COLO668 (cell line): ENCODE results near the gene THNSL1.
"Not testable (repeated sequence)": the region's sequence is repeated elsewhere in the genome, so short reads cannot be mapped to it uniquely, and the experiment has no call there.

Source experiments
- DNase-seq: peaks from one replicate; lab custom pipeline; 2025; ENCODE audit not compliant: unreplicated experiment; lab: John Stamatoyannopoulos, UW

The THNSL1 gene, protein sequence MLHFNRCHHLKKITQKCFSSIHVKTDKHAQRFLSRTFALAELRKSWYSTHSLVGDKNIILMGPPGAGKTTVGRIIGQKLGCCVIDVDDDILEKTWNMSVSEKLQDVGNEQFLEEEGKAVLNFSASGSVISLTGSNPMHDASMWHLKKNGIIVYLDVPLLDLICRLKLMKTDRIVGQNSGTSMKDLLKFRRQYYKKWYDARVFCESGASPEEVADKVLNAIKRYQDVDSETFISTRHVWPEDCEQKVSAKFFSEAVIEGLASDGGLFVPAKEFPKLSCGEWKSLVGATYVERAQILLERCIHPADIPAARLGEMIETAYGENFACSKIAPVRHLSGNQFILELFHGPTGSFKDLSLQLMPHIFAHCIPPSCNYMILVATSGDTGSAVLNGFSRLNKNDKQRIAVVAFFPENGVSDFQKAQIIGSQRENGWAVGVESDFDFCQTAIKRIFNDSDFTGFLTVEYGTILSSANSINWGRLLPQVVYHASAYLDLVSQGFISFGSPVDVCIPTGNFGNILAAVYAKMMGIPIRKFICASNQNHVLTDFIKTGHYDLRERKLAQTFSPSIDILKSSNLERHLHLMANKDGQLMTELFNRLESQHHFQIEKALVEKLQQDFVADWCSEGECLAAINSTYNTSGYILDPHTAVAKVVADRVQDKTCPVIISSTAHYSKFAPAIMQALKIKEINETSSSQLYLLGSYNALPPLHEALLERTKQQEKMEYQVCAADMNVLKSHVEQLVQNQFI

DNA sequence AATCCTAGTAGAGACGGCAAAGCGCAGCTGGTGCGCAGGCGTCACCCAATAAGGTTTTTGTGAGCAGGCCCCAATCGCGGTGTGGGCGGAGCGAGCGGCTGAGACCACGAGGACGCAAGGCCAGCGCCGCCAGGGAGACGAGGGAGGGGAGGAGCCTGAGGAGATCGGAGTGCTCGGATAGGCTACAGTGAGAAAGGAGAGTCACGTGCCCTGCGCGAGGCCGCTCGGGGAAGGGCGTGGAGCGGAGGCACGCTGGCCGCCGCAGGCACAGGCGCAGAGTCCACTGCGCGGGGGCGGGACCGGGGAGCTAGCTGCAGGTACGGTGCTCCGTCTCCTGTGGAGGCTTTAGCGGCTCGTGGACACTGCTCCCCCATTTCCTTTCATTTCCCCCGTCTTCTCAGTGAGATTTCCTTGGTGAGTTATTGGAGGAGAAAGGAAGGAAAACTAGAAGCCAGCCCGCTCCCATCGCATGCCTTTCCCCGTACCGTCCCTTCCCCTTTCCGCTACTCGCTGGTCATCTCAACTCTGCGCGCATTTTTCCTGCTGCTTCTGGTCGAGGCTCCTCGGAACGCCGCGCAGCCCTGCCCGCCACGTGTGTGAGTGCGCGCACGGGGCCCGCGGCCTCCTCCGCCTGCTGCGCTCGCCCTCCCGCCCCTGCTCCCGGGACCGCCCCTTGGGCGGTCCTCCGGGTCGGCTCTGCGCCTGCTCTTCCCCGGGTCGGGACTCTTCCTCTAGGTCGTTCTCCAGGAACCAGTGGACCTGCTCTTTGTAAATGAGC is at the start of gene THNSL1:
Gene THNSL1 (plus strand): TSS at position 237 of the 778 bp plus-strand sequence. CDS start 6,612 bp downstream, outside the sequence.
- peak; percentile 96 for DNase-seq

DNA sequence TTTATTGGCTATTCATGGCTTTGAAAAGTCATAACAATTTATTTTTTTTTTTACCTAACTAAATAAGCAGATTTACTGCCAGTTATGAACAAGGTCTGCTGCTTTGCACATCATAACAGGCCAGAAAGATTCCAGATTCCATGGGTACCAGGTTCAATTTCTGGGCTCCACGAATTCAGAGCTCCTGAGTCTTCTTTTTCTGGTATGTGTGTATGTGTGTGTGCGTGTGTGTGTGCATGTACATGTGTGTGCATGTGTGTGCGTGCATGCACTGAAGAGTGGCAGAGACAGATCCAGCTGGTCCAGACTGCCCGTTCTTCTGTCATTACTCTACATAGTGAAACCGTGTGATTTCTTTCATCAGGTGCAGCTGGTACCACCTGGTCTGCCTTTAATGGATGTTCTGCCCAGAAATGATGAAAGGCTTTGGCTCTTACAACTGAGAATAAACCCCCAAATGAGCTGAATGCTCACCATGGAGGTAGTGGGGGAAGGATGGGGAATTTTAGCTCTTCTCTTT is 49.4 kb upstream of the THNSL1 start:
- DNase-seq = no peak

DNA sequence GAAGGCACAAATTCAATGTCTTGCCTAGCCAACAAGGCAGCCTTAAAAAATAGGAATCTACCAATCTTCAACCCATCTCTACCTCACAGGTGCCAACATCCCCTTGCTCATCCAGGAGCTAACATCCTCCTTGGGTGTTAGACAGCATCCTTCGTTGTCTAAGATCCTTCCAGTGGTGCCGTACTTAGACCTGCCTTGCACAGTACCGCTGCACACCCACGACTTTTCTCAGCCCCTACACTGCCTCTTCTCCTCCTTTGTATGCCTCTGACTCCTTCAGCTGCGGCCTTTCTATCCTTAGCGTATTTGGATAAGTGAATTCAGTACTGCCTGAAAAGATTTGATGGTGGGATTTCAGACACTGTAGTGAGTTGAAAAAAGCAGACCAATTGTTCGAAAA is 48.1 kb upstream of the THNSL1 start:
- DNase-seq = no peak

DNA sequence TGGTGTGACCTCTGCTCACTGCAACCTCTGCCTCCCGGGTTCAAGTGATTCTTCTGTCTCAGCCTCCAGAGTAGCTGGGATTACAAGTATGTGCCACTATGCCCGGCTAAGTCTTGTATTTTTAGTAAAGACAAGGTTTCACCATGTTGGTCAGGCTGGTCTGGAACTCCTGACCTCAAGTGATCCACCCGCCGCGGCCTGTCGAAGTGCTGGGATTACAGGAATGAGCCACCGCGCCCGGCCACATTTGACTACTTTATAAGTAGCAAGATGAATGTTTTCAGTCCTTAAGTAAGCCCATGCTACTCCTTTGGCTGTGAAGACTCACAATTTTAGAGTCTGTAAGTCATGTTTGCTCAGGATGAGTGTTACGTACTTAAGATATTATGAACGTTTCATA is 47.5 kb upstream of the THNSL1 start:
- not testable (repeated sequence) for DNase-seq

DNA sequence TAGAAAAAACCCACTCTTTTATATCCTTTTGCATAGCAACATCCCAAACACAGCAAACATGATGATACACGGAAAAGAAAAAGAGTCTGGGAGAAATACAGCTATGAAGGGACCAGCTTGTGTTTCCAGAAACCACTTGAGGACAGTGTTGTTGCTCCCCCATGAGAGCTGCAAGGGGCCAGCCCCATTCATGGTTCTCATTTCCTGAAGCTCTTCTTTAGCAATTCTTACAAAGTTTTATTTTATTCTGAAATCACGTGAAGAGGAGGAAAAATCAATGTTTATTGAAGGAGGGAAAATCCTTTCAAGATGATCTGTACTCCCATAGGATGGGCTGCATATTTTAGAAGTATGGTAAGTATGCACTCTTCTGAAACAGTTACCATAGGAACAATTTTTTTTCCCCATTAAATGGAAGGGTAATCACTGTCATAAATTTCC is 46.6 kb upstream of the THNSL1 start:
- no peak for DNase-seq

DNA sequence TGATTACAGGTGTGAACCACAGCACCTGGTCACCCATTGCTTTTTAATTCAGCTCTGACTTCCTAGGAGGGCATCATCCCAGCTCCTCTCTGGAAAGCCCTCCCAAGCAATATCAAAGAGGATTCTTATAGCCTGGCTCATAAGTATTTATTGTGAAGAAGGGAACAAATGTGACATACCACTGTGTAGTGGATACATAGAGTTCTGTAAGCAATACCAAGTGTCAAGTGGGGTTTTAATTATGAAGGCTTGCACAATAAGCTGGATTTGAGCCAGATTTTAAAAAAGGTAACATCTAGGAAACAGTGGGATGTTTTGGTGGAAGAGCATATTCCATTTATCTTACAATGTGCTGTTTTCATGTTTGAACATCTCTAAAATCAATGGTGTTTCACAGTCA is 45.0 kb upstream of the THNSL1 start:
- no peak for DNase-seq

DNA sequence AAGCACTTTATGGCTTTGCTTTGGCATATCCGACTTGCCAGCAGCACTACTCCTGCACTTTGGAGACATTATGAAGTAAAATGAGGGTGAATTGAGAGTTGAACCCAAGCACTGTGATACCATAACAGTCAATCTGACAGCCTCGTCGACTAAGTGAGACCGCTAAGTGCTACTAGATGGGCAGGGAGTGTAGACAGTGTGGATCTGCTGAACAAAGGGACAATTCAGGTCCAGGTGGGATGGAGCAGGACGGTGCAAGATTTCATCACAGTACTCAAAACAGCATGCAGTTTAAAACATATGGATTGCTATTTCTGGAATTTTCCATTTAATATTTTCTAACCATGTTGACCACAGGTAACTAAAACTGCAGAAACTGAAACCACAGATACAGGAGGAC is 43.2 kb upstream of the THNSL1 start:
- DNase-seq = no peak

DNA sequence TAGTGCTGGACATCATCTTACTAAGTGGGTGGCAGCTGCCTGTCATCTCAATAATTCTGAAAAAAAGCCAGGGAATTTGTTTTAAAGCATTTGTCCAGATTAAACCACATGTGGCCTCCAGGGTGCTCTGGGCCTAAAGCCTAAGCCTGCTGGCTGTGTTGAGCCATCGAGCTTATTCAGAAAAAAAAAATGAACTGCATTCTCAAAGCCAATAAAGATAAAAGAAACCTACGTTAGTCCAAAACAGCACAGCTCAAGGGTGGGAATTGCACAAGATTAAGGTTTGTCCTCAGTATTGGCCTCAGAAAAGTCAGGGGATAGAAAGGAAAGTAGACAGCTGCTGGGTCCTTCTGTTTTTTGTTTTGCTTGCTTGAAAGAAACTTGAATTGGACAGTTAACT is 41.4 kb upstream of the THNSL1 start:
- no peak for DNase-seq

DNA sequence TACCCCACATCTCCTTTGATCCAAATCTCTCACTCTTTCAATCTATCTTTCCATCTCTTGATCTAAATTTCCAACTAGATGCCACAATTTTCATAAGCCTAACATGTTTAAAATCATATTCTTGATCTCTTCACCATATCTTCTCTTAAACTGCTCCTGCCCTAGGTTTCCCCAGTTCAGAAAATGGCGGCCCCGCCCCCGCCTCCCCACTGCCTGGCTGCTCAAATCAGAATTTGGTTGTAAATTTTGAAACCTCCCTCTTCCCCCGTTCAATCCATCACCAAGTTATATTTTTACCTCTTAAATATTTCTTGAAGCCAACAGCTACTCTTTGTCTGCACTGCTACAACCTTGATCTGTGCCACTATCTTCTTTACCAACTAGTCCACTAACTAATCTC is 36.7 kb upstream of the THNSL1 start:
- no peak for DNase-seq

DNA sequence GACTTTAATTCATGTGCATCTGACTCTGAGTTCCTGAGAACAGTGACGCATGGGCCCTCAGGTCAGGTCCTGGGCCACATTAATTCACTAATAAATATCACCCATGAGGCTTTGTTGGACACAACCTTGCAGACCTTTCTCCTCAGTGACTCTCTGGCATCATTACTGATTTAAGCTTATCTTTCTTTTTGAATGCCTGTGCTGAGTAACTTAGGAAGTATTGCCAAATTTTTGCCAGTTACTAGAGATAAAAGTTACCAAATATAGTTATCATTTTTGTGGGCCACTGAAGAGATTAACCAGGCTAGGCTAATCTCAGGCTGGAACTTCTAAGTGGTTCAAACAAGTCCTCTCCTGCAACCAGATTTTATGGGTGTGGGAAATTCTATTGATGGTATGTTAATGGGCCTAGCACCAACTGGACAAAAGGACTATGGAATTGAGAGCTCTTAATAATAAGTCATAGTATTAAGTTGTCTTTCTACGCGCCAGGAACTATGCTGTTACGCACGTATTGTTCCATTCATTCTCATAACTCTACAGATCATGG is 35.2 kb upstream of the THNSL1 start:
- no peak for DNase-seq

DNA sequence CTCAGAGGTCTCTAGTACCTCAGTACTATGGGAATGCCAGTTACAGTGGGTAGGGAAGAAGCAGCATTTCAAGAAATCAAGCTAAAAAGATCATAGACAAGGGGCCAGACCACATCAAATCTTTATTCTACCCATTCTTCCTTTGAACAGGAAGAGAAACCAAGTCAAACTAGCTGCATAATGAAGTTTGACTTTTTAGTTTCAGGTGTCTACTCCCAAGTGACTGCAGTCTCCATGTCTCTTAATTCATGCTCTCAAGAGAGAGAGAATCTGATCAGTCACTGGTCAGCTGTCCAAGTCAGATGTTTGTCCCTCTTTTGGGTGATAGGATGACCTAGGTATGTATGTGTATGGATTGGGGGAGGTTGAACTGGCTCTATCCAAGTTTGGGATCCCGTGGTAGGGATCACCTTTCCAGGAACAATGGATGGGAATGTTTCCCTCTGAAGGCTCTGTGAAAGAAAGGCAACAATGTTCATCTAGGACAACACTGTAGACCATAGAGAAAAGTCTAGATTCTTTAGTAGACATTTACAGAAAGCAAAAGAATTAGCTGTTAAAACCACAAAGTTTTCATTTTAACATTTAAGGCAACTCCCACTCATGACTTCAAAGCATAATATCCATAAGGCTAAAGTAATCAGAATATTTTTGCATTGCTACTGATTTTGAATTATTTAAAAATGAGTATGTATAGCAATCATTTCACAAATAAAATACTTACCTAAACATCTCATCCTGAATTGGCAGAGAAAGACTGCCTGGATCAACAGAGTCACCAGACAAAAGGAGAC is 33.9 kb upstream of the THNSL1 start:
- DNase-seq = no peak

DNA sequence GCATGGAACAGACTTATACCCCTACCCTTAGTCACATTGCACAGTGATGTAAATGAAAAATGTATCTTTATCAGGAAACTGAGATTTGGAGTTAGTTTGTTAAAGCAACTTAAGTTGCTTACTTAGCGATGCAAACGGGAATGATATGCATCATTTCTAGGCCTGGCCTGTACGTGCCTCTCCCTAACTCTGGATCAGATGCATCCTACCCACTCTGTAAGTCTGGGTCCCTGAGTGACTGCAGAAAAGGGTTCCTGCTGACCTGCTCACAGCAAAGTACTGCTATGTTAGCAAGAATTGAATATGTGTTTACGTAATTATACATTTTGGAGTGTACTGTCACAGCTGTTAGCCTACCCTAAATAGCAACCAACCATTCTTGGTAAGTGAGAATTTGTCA is 33.3 kb upstream of the THNSL1 start:
- DNase-seq = no peak

DNA sequence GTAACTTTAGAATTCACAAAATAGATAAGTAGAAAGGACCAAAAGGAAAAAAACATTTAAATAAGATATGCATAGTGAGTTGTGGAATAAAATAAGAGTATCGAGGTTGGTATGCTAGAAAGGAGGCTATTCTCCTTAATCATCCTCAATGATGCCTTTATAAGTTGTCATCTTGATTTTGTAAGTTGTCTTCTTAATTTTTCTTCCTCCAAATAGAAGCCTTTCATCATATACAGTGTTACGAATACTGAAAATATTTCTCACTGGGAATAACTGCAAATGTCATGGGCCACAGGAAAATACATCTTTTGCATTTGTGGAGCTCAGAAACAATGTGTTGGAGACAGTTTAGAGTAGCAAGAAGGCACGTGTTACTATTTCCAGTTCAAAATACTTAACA is 32.5 kb upstream of the THNSL1 start:
- no peak for DNase-seq

DNA sequence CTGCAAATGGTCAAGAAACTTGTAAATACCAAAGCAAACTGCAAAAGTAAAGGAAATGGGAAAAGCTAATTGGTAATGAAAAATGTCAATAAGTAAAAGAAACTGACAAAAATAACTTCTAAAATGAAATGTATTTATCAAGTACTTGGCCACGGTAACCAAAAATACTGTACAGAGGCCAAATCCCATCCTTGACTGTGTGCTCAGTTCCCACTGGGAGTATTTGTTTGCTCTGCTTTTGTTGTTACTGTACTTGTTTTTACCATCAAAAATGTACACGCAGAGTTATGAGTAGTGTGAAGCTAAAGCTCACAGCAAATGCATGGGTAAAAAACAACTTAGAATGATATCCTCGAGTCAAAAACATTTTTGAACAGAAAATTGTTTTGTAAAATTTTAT is 31.5 kb upstream of the THNSL1 start:
- no peak for DNase-seq

DNA sequence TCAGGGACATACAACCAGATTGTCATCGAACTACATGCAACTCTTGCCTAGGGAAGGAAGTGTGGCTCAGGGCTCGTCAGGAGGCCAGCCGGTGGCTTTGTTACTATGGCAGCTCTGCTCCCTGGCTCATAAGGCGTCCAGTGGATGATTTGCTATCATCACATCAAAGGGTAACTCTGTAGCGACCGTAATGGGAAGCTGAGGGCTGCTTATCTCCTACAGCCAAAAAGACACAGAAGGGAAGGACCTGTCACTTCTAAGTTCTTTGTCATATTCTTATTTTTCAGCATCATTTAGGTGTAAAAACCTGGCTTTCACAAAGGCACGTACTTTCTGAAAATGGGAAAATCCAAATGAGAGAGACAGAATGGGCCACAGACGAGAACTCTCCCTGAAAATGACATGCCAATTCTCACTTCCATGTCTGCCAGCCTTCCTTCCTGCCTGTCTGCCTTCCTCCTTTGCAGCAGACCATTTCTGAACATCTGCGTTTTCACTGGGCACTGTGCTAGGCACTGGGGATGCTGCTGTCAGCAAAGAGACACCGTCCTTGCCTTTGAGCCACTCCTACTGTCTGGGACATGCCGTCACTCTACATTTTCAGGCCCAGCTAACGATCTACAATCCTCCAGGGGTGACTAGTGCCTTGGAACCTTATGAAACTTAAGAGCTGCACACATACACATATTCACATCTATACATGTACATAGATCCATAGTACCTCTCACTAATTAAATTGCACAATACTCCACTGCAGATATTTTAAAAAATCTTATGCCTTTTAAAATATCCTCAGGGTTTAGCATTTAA is 27.4 kb upstream of the THNSL1 start:
- DNase-seq = no peak

DNA sequence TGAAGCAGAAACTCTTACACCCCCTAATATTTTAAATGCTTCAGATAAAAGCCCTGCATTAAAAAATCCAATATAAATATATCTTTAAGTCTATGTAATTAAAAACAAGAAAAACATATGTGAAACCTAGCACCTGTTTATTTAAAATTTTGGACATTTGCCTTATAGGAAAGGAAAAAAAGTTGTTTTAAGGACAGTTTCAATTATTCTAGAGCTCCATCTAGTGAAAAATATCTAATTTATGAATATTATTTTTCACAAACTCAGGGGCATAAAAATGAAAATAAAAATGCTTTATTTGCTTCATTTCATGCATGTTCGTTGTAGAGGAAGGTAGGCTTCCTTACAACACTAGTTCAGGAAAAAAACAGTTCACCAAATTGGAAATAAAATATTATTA is 26.5 kb upstream of the THNSL1 start:
- DNase-seq = no peak

DNA sequence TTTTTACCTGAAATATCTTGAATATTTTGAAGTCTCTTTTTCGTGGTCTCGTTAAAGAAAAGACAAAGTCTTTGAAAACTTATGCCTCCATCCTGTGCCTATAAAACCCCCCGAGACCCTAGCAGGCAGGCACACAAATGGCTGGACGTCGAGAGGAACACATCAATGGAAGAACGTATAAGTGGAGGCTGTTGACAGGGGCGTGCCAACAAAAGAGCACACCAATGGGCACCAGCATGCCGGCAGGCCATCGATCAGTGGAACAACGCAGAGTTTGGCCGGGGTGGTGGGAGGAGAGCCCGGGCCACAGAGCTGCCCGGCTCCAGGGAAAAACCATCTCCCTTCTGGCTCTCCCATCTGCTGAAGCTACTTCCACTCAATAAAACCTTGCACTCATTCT is 25.1 kb upstream of the THNSL1 start:
- DNase-seq = no peak

DNA sequence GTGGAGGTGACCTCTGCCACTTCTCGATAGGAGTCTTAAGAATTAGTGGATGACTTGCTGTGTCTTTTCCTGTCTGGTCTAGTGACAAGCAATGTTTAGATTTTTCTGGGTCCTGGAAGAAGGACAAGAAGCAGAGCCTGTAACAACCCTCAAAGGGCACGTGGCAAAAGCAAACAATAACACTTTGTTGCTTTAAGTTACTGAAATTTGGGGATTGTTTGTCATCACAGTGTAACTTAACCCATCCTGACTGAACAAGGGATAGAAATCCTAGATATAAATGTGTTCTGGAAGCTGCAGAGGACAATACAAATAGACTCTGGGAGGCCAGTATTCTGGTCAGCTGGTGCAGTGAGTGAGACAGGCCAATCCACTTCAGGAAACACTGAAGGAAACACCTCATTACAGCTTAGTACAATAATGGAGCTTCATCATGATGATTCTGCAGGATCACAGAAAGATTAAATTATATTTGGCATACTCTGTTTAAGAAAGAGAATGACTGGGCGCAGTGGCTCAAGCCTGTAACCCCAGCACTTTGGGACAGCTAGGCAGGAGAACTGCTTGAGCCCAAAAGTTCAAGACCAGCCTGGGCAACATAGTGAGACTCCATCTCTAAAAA is 23.8 kb upstream of the THNSL1 start:
- DNase-seq = no peak
